NCI-H128 (cell line): ENCODE results near the gene UGT1A4.
"Not testable (repeated sequence)": the region's sequence is repeated elsewhere in the genome, so short reads cannot be mapped to it uniquely, and the experiment has no call there.

Experiments used
- DNase-seq: peaks from one replicate; lab custom pipeline; 2025; ENCODE audit not compliant: unreplicated experiment; lab: John Stamatoyannopoulos, UW

UGT1A4 gene

DNA sequence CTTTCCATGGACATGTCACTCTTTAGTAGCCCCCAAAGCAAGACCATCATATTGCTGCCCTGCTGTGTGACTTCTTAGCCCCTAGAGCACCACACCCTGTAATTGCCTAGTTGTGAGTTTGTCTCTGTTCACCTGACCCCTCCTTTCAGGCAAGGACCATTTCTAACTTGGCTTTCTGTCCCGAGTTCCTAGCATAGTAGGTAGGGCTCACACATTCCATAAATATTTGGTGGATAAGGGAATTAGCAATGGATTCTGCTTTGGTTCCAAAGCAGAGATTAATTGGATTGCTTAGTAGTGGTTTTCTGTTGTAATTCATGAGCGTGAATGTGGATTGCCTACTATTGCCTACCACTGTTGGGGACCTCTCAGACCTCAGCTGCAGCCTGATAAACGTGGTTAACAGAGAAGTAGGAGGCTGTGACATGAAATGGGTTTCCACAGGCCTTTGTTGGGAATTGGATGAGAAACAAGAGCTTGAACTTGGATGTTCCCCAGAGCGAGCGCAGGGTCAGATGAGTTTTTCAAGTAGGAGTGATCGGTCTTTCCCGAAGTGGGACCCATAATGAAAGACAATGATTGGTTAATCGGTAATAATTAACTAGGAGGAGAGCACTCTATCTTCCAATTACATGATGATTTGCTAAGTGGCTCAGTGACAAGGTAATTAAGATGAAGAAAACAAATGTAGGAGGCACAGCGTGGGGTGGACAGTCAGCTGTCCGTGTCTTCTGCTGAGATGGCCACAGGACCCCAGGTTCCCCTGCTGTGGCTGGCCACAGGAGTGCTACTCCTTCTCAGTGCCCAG is 28.1 kb downstream of the UGT1A4 start:
- DNase-seq, result no peak

DNA sequence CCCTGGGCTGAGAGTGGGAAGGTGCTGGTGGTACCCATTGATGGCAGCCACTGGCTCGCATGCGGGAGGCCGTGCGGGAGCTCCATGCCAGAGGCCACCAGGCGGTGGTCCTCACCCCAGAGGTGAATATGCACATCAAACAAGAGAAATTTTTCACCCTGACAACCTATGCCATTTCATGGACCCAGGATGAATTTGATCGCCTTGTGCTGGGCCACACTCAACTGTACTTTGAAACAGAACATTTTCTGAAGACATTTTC is 28.7 kb downstream of the UGT1A4 start:
- DNase-seq, result no peak

DNA sequence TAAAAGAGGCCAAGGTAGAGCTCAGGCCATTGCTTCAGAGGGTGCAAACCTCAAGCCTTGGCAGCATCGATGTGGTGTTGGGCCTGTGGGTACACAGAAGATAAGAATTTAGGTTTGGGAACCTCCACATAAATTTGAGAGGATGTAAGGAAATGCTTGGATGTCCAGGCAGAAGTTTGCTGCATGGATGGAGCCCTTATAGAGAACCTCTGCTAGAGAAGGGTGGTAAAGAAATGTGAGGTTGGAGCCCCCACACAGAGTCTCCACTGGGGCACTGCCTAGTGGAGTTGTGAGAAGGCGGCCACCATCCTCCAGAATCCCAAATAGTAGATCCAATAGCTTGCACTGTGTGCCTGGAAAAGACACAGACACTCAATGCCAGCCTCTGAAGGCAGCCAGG is 32.2 kb downstream of the UGT1A4 start:
- not testable (repeated sequence) for DNase-seq

DNA sequence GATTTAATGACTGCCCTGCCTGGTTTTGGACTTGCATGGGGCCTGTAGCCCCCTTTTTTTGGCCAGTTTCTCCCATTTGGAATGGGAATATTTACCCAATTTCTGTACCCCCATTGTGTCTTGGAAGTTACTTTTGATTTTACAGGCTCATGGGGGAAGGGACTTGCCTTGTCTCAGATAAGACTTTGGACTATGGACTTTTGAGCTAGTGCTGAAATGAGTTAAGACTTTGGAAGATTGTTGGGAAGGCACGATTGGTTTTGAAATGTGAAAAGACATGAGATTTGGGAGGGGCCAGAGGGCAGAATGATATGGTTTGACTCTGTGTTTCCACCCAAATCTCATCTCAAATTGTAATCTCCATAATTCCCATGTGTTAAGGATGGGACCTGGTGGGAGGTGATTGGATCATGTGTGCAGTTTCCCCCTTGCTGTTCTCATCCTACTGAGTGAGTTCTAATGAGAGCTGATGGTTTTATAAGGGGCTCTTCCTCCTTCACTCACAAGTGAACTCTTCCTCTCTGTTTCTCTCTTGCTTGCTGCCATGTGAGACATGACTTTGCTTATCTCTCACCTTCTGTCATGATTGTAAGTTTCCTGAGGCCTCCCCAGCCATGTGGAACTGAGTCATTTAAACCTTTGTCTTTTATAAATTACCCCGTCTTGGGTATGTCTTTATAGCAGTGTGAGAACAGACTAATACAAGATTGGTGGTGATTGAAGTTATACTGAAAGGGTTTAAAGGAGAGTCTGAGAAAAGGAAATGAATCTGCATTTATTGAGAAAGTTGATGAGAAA is 32.9 kb downstream of the UGT1A4 start:
- not testable (repeated sequence) for DNase-seq

DNA sequence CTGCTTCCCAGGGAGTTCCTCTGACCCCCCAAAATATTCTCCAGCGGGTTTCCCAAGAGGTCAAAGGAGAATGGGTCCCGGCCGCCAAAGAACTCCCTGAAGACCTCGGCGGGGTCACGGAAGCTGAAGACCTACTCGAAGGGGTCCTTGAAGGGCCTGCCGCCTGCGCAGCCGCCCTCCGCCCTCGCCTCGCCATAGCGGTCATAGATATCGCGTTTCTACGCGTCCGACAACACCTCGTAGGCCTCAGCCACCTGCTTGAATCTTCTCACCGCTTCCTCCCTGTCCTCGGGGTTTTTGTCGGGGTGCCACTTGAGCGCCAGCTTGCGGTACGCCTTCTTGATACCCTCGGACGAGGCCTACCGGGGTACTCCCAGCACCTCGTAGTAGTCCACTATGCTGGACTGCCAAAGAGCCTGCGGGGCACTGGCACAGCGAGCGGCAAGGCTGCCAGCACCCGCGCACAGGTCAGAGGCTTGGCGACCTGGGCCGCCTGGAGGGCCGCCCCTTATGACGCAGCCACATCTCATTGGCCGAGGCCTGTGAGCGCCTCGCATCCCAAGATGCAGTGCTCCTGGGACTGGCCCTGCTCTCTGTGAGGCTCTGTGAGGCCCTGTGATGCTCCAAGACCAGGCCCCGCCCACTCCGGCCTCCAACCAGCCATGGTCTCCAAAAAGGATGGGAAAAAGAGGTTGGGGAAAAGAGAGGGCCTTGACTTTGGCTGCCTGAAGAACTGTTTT is 36.5 kb downstream of the UGT1A4 start:
- no peak for DNase-seq

DNA sequence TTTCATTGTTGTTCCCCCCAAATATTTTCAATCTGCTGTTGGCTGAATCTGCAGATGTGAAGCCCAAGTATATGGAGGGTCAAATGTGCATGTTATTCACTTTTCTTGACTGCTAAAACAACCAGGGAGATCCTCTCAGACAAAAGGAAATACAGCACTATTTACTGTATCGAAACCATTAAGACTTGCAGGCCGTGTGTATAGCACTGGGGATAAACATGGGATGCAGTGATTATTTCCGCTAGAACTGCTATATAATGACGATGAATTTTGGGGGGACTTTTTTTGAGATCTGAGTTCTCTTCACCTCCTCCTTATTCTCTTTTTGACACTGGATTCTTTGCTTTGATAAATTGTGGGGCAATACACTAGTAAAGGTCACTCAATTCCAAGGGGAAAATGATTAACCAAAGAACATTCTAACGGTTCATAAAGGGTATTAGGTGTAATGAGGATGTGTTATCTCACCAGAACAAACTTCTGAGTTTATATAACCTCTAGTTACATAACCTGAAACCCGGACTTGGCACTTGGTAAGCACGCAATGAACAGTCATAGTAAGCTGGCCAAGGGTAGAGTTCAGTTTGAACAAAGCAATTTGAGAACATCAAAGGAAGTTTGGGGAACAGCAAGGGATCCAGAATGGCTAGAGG is 38.0 kb downstream of the UGT1A4 start:
- no peak for DNase-seq

DNA sequence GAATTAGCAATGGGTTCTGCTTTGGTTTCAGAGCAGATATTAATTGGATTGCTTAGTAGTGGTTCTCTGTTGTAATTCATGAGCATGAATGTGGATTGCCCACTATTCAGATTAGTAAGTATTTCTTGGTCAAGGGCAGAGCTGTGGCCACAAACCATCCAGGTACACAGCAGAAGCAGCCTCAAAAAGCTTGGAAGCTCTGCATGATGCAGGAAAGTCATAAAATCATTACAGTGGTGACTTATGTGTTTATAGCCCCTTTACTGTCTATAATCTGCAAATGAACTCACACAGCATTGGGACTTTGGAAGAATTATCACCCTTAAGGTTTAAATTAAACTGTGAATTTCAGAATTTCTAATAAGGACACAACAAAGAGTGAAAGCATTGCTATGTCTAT is 39.6 kb downstream of the UGT1A4 start:
- DNase-seq, result no peak

DNA sequence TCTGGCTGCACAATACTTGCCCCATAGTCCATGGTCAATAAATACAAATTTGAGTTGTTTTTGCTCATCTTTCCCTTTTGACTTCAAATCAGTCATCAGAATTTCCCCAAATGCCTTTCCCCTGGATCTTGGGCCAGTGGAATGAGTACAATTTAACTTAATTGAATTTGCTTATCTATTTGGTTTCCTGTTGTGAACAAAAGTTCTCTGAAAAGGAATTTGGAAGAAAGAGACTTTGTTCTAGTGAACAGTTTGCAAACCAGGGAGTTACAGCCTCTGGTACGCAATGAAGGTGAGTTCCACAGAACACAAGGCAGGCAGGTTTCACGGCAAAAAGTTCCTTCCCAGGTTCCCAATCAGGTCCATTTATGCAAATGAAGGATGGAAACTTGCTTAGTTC is 40.3 kb downstream of the UGT1A4 start:
- DNase-seq, result no peak

DNA sequence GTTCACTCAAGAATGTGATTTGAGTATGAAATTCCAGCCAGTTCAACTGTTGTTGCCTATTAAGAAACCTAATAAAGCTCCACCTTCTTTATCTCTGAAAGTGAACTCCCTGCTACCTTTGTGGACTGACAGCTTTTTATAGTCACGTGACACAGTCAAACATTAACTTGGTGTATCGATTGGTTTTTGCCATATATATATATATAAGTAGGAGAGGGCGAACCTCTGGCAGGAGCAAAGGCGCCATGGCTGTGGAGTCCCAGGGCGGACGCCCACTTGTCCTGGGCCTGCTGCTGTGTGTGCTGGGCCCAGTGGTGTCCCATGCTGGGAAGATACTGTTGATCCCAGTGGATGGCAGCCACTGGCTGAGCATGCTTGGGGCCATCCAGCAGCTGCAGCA is 41.5 kb downstream of the UGT1A4 start, which contains the start of gene UGT1A1:
TSS of gene UGT1A1 (plus strand) at position 228 of the 400 bp plus-strand sequence. CDS start at position 246, 18 bp downstream.
- DNase-seq, result no peak

DNA sequence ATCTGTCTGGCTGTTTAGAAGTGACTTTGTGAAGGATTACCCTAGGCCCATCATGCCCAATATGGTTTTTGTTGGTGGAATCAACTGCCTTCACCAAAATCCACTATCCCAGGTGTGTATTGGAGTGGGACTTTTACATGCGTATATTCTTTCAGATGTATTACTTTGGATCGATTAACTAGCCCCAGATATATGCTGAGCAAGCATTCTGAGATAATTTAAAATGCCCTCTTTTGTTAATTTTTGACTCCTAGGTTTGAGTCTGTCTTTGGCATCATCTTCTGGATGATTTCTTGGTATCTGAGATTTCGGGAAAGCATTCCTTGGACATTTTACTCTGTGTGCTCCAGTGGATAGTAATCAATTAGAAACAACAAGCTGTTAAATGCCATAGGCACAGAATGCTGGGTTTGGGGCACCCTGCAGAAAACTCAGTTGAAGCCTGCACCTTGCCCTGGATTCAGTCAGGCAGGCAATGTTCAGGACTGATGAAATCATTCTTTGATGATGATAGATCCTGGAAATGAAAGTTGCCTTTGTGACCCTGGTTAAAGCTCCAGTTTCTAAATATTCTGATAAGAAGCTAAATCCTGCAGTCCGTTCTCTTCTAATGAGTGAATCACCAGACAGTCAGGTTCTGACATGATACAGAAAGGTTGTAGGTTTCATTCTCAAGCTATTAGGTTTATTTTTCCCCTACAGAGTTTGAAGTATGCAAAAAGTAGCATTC is 42.7 kb downstream of the UGT1A4 start:
- DNase-seq, result no peak

DNA sequence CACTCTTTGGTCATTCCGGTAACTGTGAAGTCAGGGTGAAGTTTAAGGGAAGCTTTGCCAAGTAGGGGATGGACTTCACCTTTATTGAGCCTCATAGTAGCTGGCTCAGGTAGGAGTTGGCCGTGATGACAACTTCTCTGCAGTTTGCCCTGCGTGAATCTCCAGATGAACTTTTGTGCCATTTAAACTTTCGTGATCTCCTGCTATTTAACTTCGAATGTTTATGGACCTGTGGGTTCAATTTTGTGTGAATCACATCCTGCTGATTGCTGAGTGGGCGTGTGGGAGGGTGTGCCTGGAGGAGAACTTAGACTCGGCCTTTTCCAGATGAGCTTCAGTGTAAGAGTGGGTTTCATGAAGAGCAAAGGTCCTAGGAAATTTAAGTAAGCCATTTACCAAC is 45.7 kb downstream of the UGT1A4 start:
- DNase-seq, result no peak

DNA sequence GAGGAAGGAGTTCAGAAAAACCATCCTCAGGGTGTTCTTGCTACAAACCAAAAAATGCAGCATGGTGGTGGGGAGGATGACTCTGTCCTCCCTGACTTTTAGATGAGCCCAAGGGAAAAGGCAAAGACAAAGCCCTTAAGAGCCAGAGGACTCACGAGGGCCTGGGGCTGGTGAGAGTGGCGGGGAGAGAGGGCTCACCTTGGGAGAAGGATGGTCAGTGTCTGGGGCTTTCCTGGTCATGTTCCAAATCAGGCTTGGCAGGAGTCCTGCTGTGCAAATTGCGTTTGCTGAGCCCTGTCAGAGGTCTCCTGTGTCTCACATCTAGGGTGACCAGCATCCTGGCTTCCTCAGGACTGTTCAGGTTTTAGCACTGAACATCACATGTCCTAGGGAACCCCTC is 46.2 kb downstream of the UGT1A4 start:
- DNase-seq, result no peak

DNA sequence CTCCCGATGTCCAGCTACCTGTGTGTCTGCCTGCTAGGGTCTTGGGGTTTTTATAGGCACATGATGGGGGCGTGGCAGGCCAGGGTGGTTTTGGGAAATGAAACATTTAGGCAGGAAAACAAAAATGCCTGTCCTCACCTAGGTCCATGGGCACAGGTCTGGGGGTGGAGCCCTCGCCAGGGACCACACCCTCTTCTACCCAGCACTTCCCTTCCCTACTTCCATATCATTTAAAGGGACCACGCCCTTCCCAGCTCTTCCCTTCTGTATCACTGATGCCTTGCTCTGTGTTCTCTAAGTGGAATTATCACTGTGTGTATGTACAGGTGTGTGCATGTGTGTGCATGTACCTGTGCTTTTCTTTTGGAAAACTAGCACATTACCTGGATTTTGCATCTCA is 47.9 kb downstream of the UGT1A4 start:
- no peak for DNase-seq

DNA sequence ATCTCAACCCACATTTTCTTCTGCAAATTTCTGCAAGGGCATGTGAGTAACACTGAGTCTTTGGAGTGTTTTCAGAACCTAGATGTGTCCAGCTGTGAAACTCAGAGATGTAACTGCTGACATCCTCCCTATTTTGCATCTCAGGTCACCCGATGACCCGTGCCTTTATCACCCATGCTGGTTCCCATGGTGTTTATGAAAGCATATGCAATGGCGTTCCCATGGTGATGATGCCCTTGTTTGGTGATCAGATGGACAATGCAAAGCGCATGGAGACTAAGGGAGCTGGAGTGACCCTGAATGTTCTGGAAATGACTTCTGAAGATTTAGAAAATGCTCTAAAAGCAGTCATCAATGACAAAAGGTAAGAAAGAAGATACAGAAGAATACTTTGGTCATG is 49.5 kb downstream of the UGT1A4 start:
- no peak for DNase-seq

DNA sequence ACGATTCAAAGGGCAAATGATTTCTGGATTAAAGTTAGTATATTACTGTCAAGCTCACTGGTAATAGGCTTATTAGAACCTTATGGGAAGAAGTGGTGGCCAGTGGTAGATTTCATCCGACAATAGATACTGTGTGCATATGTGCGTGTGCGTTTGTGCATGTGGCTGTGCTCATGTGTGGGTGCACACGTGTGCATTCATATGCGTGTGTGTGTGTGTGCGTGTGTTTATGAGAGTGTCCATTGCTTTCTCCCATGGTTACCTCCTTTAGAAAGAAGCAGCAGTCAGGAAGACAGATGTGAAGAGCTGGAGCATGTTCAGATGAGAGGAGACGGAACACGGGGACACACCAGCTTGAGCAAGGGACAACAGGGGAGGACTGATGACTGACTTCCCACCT is 50.7 kb downstream of the UGT1A4 start:
- DNase-seq, result no peak

DNA sequence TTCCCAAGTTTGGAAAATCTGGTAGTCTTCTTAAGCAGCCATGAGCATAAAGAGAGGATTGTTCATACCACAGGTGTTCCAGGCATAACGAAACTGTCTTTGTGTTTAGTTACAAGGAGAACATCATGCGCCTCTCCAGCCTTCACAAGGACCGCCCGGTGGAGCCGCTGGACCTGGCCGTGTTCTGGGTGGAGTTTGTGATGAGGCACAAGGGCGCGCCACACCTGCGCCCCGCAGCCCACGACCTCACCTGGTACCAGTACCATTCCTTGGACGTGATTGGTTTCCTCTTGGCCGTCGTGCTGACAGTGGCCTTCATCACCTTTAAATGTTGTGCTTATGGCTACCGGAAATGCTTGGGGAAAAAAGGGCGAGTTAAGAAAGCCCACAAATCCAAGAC is 53.6 kb downstream of the UGT1A4 start:
- no peak for DNase-seq

DNA sequence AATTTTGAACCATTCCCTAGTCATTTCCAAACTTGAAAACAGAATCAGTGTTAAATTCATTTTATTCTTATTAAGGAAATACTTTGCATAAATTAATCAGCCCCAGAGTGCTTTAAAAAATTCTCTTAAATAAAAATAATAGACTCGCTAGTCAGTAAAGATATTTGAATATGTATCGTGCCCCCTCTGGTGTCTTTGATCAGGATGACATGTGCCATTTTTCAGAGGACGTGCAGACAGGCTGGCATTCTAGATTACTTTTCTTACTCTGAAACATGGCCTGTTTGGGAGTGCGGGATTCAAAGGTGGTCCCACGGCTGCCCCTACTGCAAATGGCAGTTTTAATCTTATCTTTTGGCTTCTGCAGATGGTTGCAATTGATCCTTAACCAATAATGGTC is 54.0 kb downstream of the UGT1A4 start:
- DNase-seq, result no peak

DNA sequence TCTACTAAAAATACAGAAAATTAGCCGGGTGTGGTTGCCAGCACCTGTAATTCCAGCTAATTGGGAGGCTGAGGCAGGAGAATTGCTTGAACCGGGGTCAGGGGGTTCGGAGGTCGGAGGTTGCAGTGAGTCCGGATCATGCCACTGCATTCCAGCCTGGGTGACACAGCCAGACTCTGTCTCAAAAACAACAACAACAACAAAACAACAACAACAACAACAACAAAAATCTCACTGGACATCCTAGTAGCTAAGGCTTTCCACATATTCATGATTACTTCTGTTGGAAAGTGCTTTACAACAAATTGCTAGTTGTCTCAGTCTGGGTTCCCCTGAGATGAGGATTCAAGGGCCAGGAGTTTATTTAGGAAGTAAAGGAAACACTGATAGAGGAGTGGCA is 55.3 kb downstream of the UGT1A4 start:
- DNase-seq, result no peak

DNA sequence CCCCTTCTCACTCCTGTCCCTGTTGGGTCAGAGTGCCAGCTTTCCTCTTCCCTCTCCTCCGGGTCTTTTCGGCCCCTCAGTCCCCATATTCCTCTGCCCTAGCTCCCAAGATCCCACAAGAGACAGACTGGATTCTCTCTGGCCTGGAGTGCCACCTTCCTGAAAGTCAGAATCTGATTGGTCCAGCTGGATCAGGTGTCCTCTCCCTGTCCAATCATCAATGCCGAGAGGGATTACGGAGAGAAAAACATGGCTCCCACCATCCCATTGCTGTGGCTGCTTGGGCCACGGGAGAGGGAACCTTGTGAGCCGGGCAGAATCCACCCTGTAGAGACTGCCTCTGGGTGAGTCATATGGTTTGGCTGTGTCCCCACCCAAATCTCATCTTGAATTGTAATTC is 56.9 kb downstream of the UGT1A4 start:
- DNase-seq, result no peak

DNA sequence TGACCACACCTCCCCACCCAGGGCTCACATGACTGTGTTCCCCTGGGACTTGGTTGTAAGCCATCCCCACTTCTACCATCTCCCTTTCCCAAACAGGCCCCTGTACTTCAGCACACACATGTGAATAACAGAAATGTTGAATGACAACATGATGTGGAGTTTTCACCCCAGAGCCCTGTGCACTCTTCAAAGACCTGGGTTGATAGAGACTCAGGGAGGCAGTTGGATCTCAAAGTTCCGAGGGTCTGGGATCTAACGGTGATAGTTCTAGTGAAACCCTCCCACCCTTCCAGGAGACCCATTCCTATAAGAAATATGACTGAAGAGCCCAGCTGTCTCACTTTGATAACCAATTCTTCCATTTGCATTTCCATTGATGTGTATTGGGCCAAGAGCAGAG is 59.5 kb downstream of the UGT1A4 start, which contains the start of gene MROH2A:
TSS of gene MROH2A (plus strand) at position 301 of the 400 bp plus-strand sequence. CDS start 1,029 bp downstream, outside the sequence.
- DNase-seq, result no peak

DNA sequence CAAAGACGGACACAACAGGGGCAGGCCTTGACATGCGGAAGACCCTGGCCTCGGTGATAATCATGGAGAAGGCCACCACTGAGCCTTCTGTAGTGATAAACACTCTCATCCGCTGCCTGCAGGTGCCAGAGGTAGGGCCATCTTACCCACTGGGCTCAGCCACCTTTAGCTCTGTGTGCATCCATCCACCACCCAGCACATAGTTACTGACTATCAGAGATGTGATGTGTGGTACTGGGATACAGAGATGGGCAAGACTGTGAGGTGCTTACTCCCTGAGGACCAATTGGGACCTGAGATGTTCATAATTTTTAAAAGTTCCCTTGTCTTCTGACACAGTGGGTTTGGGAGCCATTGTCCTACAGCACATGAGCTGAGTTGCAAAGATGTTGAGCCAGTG is 61.2 kb downstream of the UGT1A4 start:
- DNase-seq, result no peak
